ENCODE results near the gene ENO4. TPM values are rescaled to one million over a fixed set of nuclear protein-coding genes. Genes with fewer than 3 reads are reported as not detected.

Gene ENO4, protein sequence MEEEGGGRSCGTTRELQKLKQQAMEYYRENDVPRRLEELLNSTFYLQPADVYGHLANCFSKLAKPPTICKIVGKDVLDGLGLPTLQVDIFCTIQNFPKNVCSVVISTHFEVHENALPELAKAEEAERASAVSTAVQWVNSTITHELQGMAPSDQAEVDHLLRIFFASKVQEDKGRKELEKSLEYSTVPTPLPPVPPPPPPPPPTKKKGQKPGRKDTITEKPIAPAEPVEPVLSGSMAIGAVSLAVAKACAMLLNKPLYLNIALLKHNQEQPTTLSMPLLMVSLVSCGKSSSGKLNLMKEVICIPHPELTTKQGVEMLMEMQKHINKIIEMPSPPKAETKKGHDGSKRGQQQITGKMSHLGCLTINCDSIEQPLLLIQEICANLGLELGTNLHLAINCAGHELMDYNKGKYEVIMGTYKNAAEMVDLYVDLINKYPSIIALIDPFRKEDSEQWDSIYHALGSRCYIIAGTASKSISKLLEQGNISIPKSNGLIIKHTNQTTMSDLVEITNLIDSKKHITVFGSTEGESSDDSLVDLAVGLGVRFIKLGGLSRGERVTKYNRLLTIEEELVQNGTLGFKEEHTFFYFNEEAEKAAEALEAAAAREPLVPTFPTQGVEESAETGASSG
- 0.16 to 0.74 TPM (median 0.38 TPM) in 5 replicates for total RNA-seq (2022; extraction: Qiagen RNA extraction; ENCODE audit: low read depth)

DNA sequence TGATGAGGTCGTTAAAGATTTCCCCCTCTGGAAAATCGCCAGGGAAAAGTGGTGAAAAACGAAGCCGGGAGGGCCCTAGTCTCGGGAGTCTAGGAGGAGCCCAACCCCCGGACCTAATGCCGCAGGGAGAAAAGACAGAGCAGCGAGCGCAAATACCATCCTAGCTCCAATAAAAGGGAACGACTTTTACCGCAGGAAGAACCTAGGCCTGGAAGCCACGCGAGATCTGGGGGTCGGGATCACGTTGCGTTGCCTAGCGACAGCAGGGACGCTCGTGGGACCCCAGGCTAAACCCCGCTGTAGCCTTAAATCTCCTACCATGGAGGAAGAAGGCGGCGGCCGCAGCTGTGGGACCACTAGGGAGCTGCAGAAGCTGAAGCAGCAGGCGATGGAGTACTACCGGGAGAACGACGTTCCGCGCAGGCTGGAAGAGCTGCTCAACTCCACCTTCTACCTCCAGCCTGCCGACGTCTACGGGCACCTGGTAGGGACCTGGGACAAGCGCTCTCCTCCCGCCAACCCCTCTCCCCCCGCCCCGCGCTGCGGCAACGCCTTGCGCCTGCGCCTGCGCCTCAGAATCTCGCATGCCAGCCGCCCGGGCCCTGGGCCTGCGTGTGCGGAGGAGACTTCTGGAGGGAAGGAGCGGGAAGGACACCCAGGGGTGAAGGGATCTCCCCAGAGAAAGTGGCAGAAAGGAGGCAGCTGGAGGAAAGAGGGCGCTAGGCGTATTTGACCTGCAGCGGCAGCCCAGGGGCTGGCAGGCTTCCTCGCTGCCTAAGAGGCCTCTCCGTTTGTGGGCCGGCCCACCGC lies at the start of gene ENO4:
ENO4 (plus strand) TSS at position 252 of the 810 bp plus-strand sequence; CDS start at position 320, 68 bp downstream.

Other genes with a start within 250 kb of the ENO4 start
- gene PNLIPRP2, start 228.5 kb upstream of the ENO4 start, total RNA-seq (2022; extraction: Qiagen RNA extraction; ENCODE audit: low read depth), result 0.12 TPM in 1 of 5 replicates, not detected in the others
- 9.5 to 13.3 TPM (median 11.5 TPM) in 5 replicates for gene HSPA12A, start 106.9 kb upstream of the ENO4 start, total RNA-seq (2022; extraction: Qiagen RNA extraction; ENCODE audit: low read depth)
- gene SHTN1, start 155.7 kb downstream of the ENO4 start, total RNA-seq (2022; extraction: Qiagen RNA extraction; ENCODE audit: low read depth), result 19.4 to 30.8 TPM (median 27.9 TPM) in 5 replicates